Transverse colon (tissue), 4 donors: ENCODE measurements around the gene OR10A4. TPM values are rescaled to one million over a fixed set of nuclear protein-coding genes. Genes with fewer than 3 reads are reported as not detected.

Experiments
- DNase-seq: peaks from one replicate; pipeline ENCODE4 v3.0.0-alpha.2; 2019
- H3K27ac ChIP-seq, 4 donors: fragments of 200-600 bp; sonication (generic); 2 replicates each; pipeline ENCODE4 v1.5.1; 2016 to 2018; ENCODE audit warnings: inconsistent platforms in 4 of 4
- H3K27me3 ChIP-seq: fragments of 200-600 bp; sonication (generic); 2 replicates; pipeline ENCODE4 v1.5.1; 2017; ENCODE audit warnings: inconsistent platforms
- H3K36me3 ChIP-seq, 4 donors: fragments of 200-600 bp; sonication (generic); 2 replicates each; pipeline ENCODE4 v1.5.1; 2017 to 2019; ENCODE audit warnings: inconsistent platforms in 4 of 4
- H3K4me1 ChIP-seq, 4 donors: fragments of 200-600 bp; sonication (generic); 2 replicates each; pipeline ENCODE4 v1.5.1; 2017 to 2020; ENCODE audit warnings: inconsistent platforms in 4 of 4
- H3K4me3 ChIP-seq, 4 donors: fragments of 200-600 bp; sonication (generic); 1 replicate in 1 of 4; 2 replicates in 3 of 4; pipeline versions ENCODE4 v1.5.1 to v1.6.1; 2017 to 2019; ENCODE audit warnings: inconsistent platforms in 4 of 4
- H3K9me3 ChIP-seq, 2 donors: fragments of 200-600 bp; sonication (generic); 2 replicates each; pipeline ENCODE4 v1.5.1; 2017 to 2019; ENCODE audit warnings: inconsistent platforms in 2 of 2
- CTCF ChIP-seq, 5 experiments: fragments of 200-600 bp in 3 of 5; fragments of 450-650 bp in 2 of 5; sonication (generic) in 3 of 5; IDR thresholded peaks; 1 replicate in 2 of 5; 2 replicates in 3 of 5; pipeline ENCODE4 v1.5.1; 2016 to 2017; ENCODE audit warnings: antibody characterized with exemption in 5 of 5, inconsistent platforms in 3 of 5, mild to moderate bottlenecking in 2 of 5, moderate library complexity in 1 of 5
- EP300 ChIP-seq: sonication (generic); formaldehyde crosslinking; IDR thresholded peaks from one replicate; pipeline ENCODE4 v1.6.1; 2017; ENCODE audit warnings: antibody characterized with exemption, low read depth
- POLR2A ChIP-seq: fragments of 450-650 bp; IDR thresholded peaks from one replicate; pipeline ENCODE4 v1.6.1; 2016; ENCODE audit warnings: antibody characterized with exemption, mild to moderate bottlenecking, moderate library complexity
- POLR2AphosphoS5 ChIP-seq, 3 donors: sonication (generic); formaldehyde crosslinking; IDR thresholded peaks; one replicate each; pipeline ENCODE4 v1.6.1; 2016; ENCODE audit warnings: antibody characterized with exemption in 3 of 3
- WGBS, 2 donors: methylation state at CpG; one replicate each; pipeline ENCODE4 v1.1.5; 2018; ENCODE audit warnings: low coverage in 1 of 2; 5-methylcytosine and 5-hydroxymethylcytosine counted together
- in situ Hi-C, 4 donors: fragments of 200-750 bp; cut with MboI; loops; one replicate each; pipeline versions ENCODE4 v1.15.0 to v1.15.1; 2017; ENCODE audit warnings: low sequenced_read_pairs in 3 of 4, low pct_ligation_motif_present in 1 of 4, low pct_unique_long_range_greater_than_20kb in 1 of 4
- intact Hi-C: fragments of 100-400 bp; cut with DNase I; formaldehyde crosslinking; loops from one replicate; pipeline ENCODE4 v1.15.1; 2023; ENCODE audit warnings: low total_unique reads
- total RNA-seq, 4 donors: library from RNA; depleted of rRNA; stranded (reverse); fragments of >200 nt; gene quantifications; one replicate each; pipeline ENCODE4 v1.1.0, GENCODE V29; 2016

Gene OR10A4
- total RNA-seq, 4 donors from 2014 or later = not detected

- WGBS, 2 donors = 93% methylated on average over 3 of the region's 3 CpGs; no CpG with 5 or more reads in 1 of the 2 donors
- H3K4me1 ChIP-seq = no peaks in the 10 kb centered on the region
- no peaks in the 10 kb centered on the region for H3K36me3 ChIP-seq
- no peak for DNase-seq
- no peak overlapping the region for H3K27ac ChIP-seq
- TF ChIP-seq POLR2A (no peak), CTCF (IDR thresholded peaks at IDR 0.05) (no peak), EP300 (no peak)
- intact Hi-C loops (no loop called here), in situ Hi-C loops (no loop called here)
- no peaks in the 10 kb centered on the region for H3K9me3 ChIP-seq
- no peak overlapping the region for H3K4me3 ChIP-seq
- no peaks in the 10 kb centered on the region for H3K27me3 ChIP-seq
Observed at GRCh38 chr11:6911378-6911777, 35.0 kb downstream of the OR10A4 start.

- intact Hi-C loops = no loop called here
- Histone ChIP-seq H3K9me3 (no peaks in the 10 kb centered on the region), H3K4me1 (no peaks in the 10 kb centered on the region), H3K36me3 (no peaks in the 10 kb centered on the region), H3K27ac (no peak overlapping the region), H3K27me3 (no peaks in the 10 kb centered on the region), H3K4me3 (no peak overlapping the region)
- WGBS, 2 donors = 42 to 53% methylated on average over 2 to 3 of the region's 3 CpGs
- no peak for DNase-seq
- in situ Hi-C loops = no loop called here
- TF ChIP-seq EP300 = no peak
- TF ChIP-seq POLR2A = no peak
- TF ChIP-seq CTCF (IDR thresholded peaks at IDR 0.05) = no peak
- TF ChIP-seq POLR2AphosphoS5 (IDR thresholded peaks at IDR 0.05) = no peak
Observed at GRCh38 chr11:6911948-6912347, 35.5 kb downstream of the OR10A4 start.

- 39 to 40% methylated on average over 2 of the region's 2 CpGs for WGBS, 2 donors
- no peaks in the 10 kb centered on the region for H3K27me3 ChIP-seq
- no peak overlapping the region for H3K27ac ChIP-seq
- H3K36me3 ChIP-seq = no peaks in the 10 kb centered on the region
- in situ Hi-C loops = no loop called here
- TF ChIP-seq CTCF (IDR thresholded peaks at IDR 0.05) = no peak
- TF ChIP-seq POLR2AphosphoS5 (IDR thresholded peaks at IDR 0.05) = no peak
- no peak for TF ChIP-seq EP300
- no peak for TF ChIP-seq POLR2A
- intact Hi-C loops = no loop called here
- H3K4me1 ChIP-seq = no peaks in the 10 kb centered on the region
- DNase-seq = no peak
- H3K4me3 ChIP-seq = no peak overlapping the region
- no peaks in the 10 kb centered on the region for H3K9me3 ChIP-seq
Observed at GRCh38 chr11:6919698-6920097, 43.3 kb downstream of the OR10A4 start.

- H3K9me3 ChIP-seq = no peaks in the 10 kb centered on the region
- H3K27ac ChIP-seq = no peak within 1 kb of the TSS
- WGBS, 2 donors = 94 to 100% methylated on average over 1 of the region's 1 CpG
- no peaks in the 10 kb centered on the region for H3K36me3 ChIP-seq
- DNase-seq = no peak
- in situ Hi-C loops (no loop called here), intact Hi-C loops (no loop called here)
- no peaks in the 10 kb centered on the region for H3K4me1 ChIP-seq
- no peak for TF ChIP-seq CTCF (IDR thresholded peaks at IDR 0.05)
- TF ChIP-seq POLR2A = no peak
- no peak for TF ChIP-seq POLR2AphosphoS5 (IDR thresholded peaks at IDR 0.05)
- TF ChIP-seq EP300 = no peak
- no peaks in the 10 kb centered on the region for H3K27me3 ChIP-seq
- no peak within 1 kb of the TSS for H3K4me3 ChIP-seq
Observed at GRCh38 chr11:6920702-6921101, 44.3 kb downstream of the OR10A4 start, which contains the start of gene OR2D3. Gene OR2D3 (plus strand): TSS chr11:6921002. CDS start chr11:6921002, 0 bp downstream.
